Subcutaneous abdominal adipose tissue (tissue), 5 donors: ENCODE data around the gene ACTL7B.

Experiments used
- H3K27ac ChIP-seq: one replicate; pipeline ENCODE4 v1.7.0; 2013; ENCODE audit warnings: low read depth, mild to moderate bottlenecking, inconsistent platforms, low read length, moderate library complexity
- H3K27me3 ChIP-seq, 5 donors: one replicate each; pipeline ENCODE4 v1.7.0; 2013; ENCODE audit warnings: low read length in 5 of 5, inconsistent platforms in 1 of 5; ENCODE audit not compliant: control insufficient read depth in 5 of 5, insufficient read depth in 4 of 5
- H3K36me3 ChIP-seq, 5 donors: one replicate each; pipeline ENCODE4 v1.7.0; 2013; ENCODE audit warnings: low read length in 5 of 5; ENCODE audit not compliant: control insufficient read depth in 5 of 5, insufficient read depth in 5 of 5
- H3K4me1 ChIP-seq, 5 donors: one replicate each; pipeline ENCODE4 v1.7.0; 2013; ENCODE audit warnings: low read length in 5 of 5, mild to moderate bottlenecking in 3 of 5, moderate library complexity in 1 of 5; ENCODE audit not compliant: control insufficient read depth in 5 of 5, insufficient read depth in 5 of 5
- H3K4me3 ChIP-seq, 5 donors: one replicate each; pipeline ENCODE4 v1.7.0; 2013; ENCODE audit warnings: low read length in 5 of 5, low read depth in 1 of 5
- H3K9ac ChIP-seq, 5 donors: one replicate each; pipeline ENCODE4 v1.7.0; 2013; ENCODE audit warnings: low read length in 5 of 5, mild to moderate bottlenecking in 4 of 5, moderate library complexity in 3 of 5
- H3K9me3 ChIP-seq, 5 donors: one replicate each; pipeline ENCODE4 v1.7.0; 2013; ENCODE audit warnings: low read length in 5 of 5; ENCODE audit not compliant: control insufficient read depth in 5 of 5
- donor health status: healthy.
- donor health status: healthy.
- donor health status: healthy.
- donor health status: healthy.
- donor health status: healthy.

The ACTL7B gene

DNA sequence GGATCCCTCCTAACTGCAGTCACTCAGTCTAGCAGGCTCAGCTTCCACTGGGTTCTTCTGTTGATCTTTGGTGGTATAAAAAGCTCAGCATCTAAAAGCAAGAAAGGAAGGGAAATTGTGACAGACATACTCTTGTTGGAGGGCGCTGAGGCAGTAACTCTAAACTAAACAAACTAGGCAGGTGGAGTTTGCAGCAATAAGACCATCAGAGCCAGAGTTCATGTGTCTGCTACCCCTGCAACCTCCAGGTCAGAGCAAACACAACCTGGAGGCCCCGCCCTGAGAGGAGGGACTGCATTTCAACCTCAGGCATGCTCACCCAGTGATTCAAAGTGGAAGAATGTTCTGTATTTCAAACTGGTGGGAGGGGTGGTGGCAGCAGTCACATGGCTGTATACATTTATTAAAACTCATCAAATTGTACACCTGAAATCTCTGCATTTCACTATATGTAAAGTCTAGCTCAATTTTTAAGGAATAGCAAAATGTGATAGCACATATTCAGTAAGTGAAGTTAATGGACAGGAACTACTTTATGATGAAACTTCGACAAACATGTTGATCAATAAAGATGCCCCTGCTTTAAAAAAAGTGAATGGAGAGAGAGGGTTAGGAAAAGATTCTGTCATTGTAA, 13.4 kb upstream of the ACTL7B start:
- H3K9me3 ChIP-seq, result no peaks in the 10 kb centered on the region
- H3K4me1 ChIP-seq, result no peaks in the 10 kb centered on the region
- no peak overlapping the region for H3K9ac ChIP-seq
- no peak overlapping the region for H3K27ac ChIP-seq
- H3K36me3 ChIP-seq, result peaks cover 30 to 50% (median 43%) of the 10 kb centered on the region in 5 donors
- no peaks in the 10 kb centered on the region for H3K27me3 ChIP-seq
- no peak overlapping the region for H3K4me3 ChIP-seq

DNA sequence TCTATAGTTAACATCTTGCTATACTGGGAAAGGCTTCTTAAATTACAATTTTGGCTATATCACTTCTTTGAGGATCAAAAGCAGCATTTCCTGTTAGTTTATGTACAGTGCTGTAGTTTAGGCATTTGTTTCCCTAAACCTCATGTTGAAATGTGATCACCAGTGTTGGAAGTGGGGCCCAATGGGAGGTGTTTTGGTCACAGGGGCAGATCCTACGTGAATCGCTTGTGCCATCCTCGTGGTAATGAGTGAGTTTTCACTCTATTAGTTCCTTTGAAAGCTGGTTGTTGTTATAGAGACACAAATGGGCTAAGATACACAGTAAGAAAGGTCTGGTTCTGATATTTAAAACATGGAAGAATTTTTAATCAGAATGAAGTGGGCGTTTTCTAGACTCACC, 12.0 kb upstream of the ACTL7B start:
- no peak overlapping the region for H3K9ac ChIP-seq
- no peak overlapping the region for H3K4me3 ChIP-seq
- H3K36me3 ChIP-seq, result peaks cover 22 to 36% (median 31%) of the 10 kb centered on the region in 5 donors
- H3K9me3 ChIP-seq, result no peaks in the 10 kb centered on the region
- H3K4me1 ChIP-seq, result no peaks in the 10 kb centered on the region
- no peak overlapping the region for H3K27ac ChIP-seq
- H3K27me3 ChIP-seq, result no peaks in the 10 kb centered on the region

DNA sequence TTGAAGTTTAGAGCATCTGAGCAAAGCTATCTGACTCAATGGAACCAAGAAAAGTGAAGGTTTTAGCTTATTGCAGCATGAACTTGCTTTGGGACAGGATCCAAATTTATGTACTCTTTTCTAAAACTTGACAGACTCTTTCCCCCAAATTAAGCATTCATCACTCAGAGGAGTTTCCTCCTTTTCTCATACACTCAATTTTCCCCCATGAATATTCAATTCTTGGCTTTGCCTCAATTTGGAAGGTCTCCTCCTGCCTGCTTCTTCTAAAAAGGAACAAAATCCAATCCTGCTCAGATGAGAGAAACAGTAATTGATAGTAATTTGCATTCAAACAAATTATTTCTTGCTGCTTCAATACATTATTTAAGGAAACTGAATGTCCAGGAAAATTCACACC, 11.3 kb upstream of the ACTL7B start:
- Histone ChIP-seq H3K4me3 (no peak overlapping the region), H3K9ac (no peak overlapping the region), H3K36me3 (peaks cover 21 to 35% (median 30%) of the 10 kb centered on the region in 5 donors), H3K4me1 (no peaks in the 10 kb centered on the region), H3K27ac (no peak overlapping the region), H3K27me3 (no peaks in the 10 kb centered on the region), H3K9me3 (no peaks in the 10 kb centered on the region)

DNA sequence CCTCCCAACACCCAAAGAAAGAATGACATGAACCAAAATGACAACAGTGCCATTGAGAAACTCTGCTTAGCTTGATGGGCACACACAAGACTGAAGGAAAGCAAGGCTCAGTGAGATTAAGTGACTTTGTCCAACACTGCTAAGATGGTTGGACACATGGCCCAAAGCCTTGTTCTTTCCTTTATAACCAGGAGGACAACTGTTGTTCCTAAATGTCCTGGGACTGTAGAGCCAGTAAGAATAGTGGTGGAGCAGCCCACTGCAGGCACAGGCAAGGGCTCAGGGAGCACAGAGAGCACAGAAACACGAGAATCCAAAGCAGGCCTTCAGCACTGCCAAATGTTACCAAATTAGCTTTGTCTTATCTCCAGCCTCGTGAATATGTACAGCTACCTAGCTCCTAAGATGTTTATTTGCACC, 10.2 kb upstream of the ACTL7B start:
- Histone ChIP-seq H3K27me3 (no peaks in the 10 kb centered on the region), H3K36me3 (peaks cover 10 to 25% (median 19%) of the 10 kb centered on the region in 5 donors), H3K4me3 (no peak overlapping the region), H3K9ac (no peak overlapping the region), H3K27ac (no peak overlapping the region), H3K9me3 (no peaks in the 10 kb centered on the region), H3K4me1 (no peaks in the 10 kb centered on the region)

DNA sequence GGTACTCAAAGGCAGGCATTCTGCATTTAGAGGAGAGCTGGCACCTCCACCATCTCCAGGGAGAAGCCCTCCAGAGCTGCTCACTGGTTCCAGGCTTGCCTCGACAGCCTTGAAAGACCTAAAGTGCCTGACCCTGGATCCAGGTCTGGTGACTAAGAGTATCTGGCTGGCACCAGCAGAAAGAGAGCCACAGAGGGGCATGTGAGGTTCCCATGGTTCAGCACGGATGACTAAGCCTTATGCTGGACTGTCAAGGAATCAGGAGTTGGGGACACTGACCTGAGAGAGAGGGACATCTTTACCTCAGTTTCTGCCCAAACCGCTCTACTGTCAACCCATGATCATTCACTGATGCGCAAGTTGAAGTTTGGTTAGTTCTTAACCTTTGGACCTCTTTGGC, 9.3 kb upstream of the ACTL7B start:
- Histone ChIP-seq H3K27me3 (no peaks in the 10 kb centered on the region), H3K9me3 (no peaks in the 10 kb centered on the region), H3K27ac (no peak overlapping the region), H3K9ac (no peak overlapping the region), H3K36me3 (peaks cover 8 to 20% (median 14%) of the 10 kb centered on the region in 5 donors), H3K4me3 (no peak overlapping the region), H3K4me1 (no peaks in the 10 kb centered on the region)

DNA sequence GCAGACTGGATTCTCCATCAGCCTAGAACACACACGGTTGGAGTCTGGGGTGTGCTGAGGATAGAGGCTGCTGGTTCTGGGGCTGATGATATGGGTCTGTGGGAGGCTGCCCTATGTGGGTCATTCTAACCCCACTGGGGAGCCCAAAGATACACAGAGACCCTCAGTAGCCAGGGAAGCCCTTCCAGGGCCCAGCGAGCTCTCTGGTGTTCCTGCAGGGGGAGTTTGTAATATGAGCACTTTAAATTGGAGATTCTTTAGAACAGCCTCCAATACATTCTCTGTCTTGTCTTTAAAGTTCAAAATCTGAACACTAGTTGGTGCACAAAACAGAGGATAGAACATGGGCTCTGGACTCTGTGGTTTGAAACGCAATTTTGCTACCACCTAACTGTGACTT, 8.7 kb upstream of the ACTL7B start:
- H3K9ac ChIP-seq, result no peak overlapping the region
- peaks cover 8 to 15% (median 14%) of the 10 kb centered on the region in 5 donors for H3K36me3 ChIP-seq
- H3K4me1 ChIP-seq, result no peaks in the 10 kb centered on the region
- H3K9me3 ChIP-seq, result no peaks in the 10 kb centered on the region
- H3K27me3 ChIP-seq, result no peaks in the 10 kb centered on the region
- H3K4me3 ChIP-seq, result no peak overlapping the region
- H3K27ac ChIP-seq, result no peak overlapping the region

DNA sequence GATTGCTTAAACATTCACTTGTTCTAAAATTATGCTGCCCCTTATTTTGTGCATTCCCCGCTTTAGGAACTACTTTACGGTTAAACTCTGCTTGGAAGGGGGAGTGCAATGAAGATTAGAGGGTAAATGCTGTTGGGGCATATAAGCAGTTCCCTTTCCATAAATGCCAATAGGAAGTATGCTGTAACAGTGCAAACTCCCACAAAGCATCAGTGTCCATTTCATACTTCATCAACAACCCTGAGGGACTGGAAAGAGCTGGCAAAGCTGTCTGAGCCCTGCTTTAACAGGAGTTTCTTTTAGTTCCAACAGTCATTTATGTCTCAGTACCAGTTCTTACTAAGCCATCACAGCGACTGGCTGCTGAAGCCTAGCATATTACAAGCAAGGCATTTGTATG, 8.1 kb upstream of the ACTL7B start:
- Histone ChIP-seq H3K9ac (no peak overlapping the region), H3K27ac (no peak overlapping the region), H3K27me3 (no peaks in the 10 kb centered on the region), H3K4me1 (no peaks in the 10 kb centered on the region), H3K36me3 (peaks cover 6 to 10% (median 9%) of the 10 kb centered on the region in 5 donors), H3K4me3 (no peak overlapping the region), H3K9me3 (no peaks in the 10 kb centered on the region)

DNA sequence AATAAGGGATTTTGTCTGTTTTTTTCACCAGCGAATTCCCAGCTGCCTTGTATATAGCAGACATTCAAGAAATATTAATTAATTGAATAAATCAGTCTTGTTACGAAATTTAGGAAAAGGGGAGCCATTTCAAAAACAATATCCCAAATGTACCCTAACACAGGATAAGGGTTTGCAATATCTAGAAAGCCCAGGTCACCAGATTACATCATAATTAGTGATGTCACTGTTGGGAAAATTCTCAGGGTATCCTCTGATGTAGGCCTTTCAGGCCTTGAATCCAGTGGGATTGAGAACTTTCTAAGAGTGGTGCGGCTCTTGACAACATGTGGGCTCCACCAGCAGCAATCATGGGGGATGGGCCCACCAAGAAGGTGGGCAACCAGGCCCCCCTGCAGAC, 6.2 kb upstream of the ACTL7B start, which contains the start of gene ACTL7A:
TSS of gene ACTL7A (plus strand) at position 270 of the 400 bp plus-strand sequence. CDS start at position 327, 57 bp downstream.
- Histone ChIP-seq H3K27ac (no peak within 1 kb of the TSS), H3K9me3 (no peaks in the 10 kb centered on the region), H3K9ac (no peak within 1 kb of the TSS), H3K4me3 (no peak within 1 kb of the TSS), H3K4me1 (no peaks in the 10 kb centered on the region), H3K27me3 (no peaks in the 10 kb centered on the region), H3K36me3 (no peaks in the 10 kb centered on the region)

DNA sequence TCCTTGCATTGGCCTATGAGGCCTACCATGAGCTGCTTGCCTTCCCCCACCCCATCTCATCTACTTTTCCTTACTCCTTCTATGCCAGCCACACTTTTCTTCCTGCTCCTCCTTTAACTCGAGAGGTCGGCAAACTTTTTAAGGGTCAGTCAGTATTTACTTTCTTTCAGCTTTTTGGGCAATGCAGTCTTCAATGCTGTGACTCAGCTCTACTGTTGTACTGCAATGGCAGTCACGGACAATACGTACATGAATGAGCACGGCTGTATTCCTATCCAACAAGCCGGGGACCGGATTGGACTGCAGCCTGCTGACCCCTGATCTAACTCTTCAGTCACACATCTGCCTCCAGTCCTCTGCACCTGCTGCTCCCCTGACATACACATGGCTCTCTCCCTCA, 5.7 kb upstream of the ACTL7B start:
- H3K4me1 ChIP-seq, result no peaks in the 10 kb centered on the region
- H3K4me3 ChIP-seq, result no peak overlapping the region
- no peaks in the 10 kb centered on the region for H3K36me3 ChIP-seq
- H3K9ac ChIP-seq, result no peak overlapping the region
- H3K27me3 ChIP-seq, result no peaks in the 10 kb centered on the region
- H3K9me3 ChIP-seq, result no peaks in the 10 kb centered on the region
- no peak overlapping the region for H3K27ac ChIP-seq

DNA sequence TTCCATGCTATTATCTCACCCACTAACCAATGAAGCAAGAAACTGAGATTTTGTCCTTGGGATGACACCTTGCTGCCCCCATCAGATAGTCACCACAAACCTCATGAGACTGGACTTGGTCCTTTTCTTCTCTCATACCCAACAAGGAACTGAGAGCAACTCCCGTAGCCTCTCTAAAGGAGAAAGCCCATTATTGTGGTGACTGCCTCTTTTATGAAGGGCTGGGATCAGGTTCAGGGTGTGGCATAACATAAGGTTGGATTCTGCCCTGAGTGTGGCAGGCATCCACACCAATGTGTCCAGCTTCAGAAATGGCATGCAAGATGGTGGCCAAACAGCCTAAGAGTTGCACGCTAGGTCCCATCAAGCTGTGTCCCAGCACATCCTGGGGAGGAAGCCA, 5.0 kb upstream of the ACTL7B start:
- Histone ChIP-seq H3K9me3 (no peaks in the 10 kb centered on the region), H3K27ac (no peak overlapping the region), H3K9ac (no peak overlapping the region), H3K27me3 (no peaks in the 10 kb centered on the region), H3K4me3 (no peak overlapping the region), H3K36me3 (no peaks in the 10 kb centered on the region), H3K4me1 (no peaks in the 10 kb centered on the region)
